Cerebellar nuclear complex (tissue), 1 donor: Measurements from ENCODE around the gene TSPAN4.
A peak's percentile ranks its signal among the peaks of the same experiment; 100 is the strongest.

Experiments
- DNase-seq, 2 experiments: peaks; one replicate each; lab custom pipeline; 2025; lab: John Stamatoyannopoulos, UW

Gene TSPAN4

DNA sequence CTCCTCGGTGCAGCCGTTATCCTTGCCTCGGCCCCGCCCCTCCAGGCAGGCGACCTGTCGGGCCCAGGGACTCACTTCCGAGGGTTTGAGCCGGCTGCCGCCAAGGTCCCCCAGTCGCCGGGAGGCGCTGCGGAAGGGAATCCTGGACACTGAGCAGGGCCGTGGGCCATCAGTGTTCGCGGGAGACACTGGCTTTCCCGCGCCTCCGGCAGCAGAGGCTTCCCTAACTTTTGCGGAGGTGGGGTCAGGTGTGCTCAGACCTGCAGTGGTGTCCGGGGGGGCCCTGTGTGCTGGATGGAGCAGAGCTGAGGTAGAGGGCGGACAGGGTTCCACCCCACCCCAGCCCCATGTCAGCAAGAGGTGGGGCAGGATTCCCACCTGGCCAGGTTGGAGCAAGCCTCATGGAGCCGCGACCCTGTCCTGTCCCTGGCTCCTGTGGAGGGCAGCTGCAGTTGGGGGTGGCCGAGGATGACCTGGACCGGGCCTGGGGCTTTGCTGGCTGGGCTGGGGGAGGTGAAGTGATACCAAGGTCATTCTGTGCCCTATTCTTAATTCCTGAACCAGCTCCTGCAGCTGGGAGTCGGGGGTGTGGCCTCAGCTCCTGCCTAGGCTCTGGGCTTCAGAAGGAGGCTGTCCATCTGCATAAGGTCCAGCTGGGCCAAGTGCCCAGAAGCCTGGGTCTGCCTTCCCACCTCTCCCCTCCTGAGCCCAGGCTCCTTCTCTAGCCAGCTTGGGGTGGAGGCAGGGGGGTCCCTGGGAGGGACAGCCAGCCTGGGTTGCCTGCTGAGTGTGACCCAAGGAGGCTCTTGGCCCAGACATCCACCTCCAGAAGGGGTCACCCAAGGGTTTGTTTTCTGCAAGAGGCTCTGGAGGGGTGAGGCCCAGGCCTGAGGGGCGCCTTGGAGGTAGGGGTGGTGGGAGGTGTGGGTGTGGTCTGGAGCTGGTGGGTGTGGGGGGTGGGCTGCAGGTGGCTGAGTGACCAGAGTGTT is 8.4 kb downstream of the TSPAN4 start:
- no peak for DNase-seq

DNA sequence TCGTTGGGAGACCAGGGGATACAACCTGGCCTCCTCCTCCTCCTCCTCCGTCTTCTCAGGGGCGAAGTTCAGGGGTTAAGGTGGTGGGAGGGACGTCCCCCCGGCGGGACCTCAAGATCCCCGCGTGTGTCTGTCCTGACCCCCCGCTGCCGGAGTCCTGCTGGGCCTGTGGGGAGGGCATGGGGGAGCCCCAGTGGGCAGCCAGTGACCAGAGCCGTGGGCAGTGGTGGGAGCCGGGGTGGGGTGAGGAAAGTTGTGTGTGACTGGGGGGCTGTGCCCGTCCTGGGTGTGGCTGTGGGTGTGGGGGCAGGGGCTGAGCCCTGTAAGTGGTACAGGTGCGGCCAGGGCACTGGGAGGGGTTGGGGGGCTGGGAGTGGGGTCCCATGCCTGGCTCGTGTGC is 10.1 kb downstream of the TSPAN4 start:
- no peak for DNase-seq

DNA sequence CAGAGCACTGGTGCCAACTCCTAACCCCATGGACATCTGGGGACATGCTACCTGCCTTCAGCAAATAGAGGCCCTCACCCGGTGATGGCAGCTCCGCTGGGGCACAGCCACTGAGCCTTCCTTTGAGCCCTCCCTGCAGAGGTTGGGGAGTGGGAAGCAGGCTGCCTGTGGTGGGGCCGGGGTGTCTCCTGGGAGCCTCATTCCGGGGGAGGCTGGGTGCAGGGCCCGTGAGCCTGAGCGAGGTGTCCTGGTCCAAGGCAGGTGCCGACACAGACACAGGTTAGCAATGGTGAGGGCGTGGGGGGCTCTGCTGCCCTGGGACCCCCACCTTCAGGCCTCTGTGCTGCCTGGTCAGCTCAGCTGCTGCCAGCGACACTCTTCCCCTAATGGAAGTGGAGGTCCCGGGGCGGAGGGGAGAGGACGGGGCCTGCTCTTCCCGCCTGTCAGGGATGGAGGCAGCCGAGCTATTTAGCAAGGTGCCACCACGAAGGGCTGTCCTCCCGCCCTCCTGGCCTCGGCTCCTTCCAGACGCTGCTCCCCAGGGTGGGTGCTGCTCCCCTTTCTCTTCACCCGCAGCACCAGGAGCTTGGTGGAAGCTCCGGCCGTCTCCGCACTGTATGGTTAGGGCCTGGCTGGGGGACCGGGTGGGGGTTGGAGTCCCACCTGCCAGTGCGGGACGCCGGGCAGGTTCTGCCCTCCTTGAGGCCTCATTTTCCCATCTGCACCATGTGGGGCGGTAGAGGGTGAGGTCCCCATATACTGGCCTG is 11.2 kb downstream of the TSPAN4 start:
- no peak for DNase-seq

DNA sequence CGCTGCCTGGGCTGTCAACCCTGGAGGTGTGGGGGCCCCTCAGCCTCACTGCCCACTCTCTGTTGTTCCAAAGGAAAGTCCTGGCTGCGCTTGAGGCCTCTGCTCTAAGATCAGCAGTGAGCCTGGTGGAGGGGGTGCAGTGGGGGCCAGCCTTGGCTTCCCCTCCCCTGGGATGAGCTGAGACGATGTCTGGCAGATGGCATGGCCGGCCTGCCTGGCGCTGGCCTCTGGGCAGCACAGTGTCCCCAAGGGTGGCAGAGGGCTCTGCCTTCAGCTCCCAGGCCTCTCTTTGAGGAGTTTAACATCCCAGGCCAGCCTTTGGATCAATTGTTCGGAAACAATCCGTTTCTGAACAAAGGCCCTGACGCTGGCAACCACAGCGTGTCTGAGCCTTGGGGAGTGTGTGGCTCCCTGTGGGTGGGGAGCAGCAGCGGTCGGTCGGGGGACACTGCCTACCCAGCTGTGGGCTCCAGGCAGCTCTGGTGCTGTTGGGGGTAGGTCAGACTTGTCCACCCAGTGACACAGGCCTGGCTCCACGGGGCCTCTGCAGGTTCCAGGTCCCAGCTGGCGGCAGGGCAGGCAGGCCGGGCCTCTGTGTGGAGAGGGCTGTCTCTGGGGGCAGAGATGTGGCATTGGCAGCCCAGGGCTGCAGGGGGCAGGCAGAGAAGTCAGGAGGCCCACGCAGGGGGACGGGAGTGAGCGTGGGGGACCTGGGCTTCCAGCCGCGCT is 12.1 kb downstream of the TSPAN4 start:
- DNase-seq, result no peak

DNA sequence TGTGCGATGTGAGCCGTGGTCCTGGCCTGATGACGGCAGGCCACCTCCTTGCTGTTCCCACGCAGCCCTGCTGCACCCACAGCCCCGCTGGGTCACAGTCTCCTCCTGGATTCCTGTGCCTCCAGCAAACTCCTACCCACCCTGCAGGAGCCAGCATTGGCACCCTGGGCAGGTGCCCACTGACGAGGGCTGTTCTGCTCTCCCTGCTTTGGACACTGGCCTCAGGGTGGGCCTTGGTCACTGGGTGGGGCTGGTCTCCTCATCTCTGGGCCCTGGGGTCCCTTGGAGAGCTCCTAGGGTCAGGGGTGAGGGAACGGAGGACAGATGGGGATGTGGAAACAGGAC is 12.7 kb downstream of the TSPAN4 start:
- no peak for DNase-seq

DNA sequence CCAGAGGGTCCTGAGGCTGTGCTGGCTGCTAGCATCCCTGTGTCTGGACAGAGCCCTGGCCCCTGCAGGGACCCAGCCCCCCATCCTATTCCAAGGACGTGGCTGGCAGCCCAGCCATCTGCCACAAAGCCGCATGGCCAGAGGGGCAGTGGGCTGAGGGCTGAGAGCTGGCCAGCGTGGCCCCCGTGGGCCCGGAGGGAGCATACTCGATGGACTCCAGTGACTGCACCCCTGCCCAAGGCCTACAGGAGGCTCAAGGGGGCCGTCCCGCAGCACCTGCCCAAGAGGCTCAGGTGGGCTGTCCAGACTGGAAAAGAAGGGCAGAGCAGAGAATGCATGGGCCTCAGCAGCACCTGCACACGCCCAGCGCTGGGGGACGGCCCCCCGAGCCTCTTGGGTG is 13.1 kb downstream of the TSPAN4 start:
- no peak for DNase-seq

DNA sequence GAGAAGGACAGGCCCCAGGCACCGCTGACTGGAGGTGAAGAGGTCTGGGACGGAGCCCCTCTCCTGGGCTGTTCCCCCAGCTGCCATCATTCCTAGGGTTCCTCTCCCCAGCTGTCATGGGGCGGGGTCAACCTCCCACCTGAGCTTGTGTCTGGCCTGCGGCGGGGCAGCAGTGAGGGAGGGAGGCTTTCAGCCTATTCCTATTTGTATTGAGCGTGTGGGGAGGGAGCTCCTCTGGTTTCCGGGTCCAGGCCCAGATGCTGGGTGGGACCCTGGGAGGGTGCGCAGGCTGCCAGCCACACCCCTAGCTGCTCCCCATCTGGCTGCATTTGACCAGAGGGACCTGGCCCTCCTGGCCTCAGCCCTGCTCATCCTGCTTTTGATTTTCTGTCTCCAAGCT is 13.7 kb downstream of the TSPAN4 start:
- no peak for DNase-seq

DNA sequence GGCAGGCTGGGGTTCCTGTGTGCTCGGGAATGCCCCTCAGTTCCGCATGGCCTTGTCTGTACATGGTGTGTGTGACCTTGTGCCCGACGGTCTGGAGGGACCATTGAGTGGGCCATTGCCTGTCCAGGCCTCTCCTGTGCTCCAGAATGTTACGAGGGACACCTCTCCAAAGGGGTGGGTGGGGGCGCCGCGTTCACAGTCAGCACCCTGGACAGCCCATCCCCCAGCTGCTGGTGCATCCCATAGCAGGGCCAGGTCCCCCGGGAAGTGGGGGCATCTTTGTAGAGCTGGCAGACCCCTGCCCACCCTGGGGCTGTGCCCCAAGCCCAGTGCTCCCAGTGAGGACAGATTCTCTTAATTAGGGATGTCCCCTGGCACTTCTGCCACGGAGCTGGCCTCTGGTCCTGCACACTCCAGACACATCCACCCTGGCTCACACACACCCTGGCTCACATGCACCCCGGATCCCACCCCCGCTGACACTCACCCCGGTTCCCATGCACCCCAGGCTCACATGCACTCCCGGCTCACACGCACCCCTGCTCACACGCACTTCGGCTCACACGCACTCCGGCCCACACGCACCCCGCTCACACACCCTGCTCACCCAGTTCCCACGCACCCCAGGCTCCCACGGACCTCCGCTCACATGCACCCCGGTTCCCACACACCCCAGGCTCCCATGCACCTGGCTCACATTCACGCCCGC is 15.6 kb downstream of the TSPAN4 start:
- no peak for DNase-seq

DNA sequence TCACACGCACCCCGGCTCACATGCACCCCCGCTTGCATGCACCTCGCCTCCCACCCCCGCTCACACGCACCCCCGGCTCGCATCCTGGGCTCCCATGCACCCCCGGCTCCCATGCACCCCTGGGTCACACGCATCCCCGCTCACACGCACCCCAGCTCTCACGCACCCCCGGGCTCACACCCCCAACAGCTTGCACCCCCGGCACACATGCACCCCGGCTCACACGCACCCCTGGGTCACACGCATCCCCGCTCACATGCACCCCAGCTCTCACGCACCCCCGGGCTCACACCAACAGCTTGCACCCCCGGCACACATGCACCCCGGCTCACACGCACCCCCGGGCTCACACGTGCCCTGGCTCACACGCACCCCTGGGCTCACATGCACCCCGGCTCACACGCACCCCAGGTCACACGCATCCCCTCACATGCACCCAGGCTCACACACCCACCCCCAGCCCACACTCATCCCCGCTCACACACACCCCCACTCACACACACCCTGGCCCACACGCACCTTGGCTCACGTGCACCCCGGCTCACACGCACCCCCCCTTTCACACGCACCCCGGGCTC is 16.2 kb downstream of the TSPAN4 start:
- no peak for DNase-seq

DNA sequence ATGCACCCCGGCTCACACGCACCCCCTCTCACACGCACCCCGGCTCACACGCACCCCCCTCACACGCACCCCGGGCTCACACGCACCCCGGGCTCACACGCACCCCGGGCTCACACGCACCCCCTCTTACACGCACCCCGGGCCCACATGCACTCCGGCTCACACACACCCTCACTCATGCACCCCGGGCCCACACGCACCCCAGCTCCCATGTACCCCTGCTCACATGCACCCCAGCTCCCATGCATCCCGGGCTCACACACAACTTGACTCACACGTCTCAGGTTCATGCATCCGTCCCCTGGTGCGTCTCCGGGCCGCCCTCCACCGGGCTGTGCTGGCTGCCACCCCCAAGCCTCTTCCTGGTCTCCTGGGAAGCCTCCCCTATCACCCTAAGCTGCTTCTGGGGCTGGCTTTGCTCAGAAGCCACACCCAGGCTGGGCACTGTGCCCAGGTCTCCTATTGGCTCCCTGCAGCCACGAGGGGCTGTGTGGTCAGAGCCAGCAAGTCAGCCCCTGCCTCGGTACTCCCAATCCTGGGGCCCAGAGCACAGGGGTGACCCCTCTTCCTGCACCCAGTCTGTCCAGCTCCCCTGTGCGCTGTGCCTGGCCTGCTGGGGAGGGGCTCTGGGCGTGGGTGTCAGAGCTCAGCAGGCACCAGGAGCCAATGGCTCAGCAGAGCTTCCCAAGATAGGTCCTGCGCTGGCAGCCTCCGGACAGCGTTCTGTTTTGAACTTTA is 16.9 kb downstream of the TSPAN4 start:
- DNase-seq, result peak; percentile 36 to 80

DNA sequence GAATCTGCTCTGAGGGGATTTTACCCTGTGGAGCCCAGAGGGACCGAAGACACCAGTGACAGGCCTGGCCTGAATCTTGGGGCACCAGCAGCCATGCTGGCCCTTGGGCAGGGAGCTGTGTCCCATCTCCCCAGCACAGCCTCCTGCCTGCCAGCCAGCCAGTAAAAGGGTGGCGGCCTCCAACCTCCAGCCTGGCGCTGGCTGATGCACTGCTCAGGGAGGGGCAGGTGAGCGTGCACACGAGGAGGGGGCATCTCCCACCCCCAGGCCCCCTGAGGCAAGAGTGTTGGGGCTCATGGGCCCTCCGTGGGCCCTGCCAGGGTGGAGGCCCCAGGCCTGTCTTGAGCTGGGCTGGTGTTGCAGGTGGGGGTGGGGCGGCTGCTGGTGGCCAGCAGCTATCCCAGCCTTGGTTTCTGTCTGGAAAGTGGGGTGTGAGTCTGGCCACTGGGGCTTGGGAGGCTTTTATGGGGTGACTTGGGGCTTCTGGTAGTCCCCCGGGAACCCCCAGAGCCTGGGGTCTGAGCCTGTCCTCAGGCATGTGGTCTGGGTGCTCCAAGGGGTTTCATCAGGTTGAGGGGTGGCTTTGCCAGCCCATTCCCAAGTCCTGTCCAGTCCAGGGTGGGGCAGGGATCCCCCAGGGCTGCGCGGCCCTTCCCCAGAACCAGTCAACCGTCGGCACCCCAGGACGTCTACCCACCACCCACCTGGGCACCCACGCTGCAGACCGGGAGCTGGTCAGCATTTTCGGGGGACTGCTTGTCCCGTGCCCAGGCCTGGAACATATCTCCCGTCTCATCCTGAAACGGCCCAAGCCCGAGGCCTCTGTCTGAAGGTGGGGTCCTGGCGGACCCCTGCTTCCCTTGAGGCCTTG is 17.8 kb downstream of the TSPAN4 start:
- DNase-seq, result no peak

DNA sequence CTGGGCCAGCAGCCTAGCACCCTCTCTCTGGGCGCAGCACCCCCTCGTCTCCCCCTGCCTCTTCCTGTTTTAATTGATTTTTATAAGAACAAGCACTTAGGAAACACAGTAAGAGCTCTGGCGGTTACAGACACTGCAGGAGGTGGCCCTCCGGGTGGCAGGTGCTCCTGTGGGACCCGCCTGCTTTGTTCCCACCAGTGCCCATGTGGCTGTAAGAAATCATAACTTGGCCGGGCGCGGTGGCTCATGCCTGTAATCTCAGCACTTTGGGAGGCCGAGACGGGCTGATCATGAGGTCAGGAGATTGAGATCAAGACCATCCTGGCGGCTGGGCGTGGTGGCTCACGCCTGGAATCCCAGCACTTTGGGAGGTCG is 18.4 kb downstream of the TSPAN4 start:
- DNase-seq, result no peak

DNA sequence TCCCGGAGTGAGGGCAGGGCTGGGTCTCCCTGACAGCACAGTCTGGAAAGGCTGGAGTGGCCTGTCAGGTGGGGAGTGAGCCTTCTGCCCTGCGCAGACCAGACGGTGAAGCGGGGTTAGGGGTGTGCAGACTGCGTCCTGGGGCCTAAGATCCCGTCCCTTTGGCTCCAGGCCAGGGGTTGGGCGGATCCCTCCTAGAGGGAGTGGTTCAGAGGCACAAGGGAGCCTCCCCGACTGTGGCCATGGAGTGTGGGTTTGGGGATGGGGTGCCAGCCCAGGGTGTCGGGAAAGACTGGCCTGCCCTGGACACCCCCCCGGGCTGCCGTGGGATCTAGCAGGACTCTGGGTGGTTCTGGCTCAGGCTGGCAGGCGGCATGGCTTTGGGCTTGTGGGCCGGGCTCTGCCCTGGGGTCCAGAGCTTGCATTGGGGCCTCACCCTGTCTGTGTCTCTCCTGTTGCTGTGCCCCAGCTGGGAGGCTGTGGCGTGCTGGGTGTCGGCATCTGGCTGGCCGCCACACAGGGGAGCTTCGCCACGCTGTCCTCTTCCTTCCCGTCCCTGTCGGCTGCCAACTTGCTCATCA is 19.5 kb downstream of the TSPAN4 start:
- no peak for DNase-seq

DNA sequence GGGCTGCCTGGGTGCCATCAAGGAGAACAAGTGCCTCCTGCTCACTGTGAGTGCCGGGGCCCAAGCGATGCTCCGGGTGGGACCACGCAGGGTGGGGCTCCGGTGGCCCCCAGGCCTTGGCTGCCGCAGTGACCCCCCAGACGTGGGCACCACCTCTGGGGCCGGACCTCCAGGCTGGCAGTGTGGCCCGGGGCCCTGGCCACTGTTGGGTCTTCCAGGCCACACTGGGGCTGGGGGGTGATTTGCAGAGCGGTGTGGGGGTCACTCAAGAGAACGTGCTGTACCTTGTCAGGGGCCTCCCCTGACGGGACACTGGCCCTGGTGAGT is 20.0 kb downstream of the TSPAN4 start:
- DNase-seq, result no peak

DNA sequence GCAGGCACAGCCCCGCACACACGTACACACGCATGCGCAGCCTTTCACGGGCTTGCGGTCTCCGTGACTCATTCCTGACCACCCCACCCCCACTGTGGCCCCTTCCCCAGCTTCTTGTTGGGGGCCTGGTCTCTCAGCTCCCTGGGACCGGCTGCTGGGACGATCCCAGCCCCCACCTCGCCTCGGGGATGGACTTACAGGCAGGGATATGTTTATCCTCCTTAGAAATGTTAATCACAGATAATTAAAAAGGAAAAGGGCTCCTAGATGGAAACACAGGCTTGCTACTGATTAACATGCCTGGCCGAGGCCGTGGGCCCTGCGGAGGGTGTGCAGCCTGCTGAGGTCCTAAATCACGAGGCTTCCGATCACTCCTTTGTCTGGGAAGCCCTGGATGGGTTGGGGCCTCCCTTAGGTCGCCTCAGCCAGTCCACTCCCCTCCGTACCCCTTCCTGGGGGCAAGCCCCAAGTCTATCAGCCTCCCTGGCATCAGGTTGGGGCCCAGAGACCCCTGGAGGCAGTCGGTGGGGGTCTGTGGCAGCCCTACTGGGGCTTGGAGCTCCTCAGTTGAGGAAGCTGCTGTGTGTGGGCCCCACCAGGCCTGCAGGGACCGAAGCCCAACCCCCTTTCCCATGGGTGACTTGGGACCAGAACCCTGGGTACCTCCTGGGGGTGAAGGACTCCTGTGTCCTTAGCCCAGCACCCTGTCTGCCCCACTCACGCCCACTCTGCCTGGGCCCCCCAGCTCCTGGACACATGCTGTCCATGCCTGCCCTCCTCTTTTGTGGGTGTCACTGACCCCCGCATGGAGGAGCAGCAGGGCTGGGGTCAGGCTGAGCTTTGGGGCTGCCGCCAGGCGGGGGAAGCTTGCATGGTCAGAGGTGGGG is 20.6 kb downstream of the TSPAN4 start:
- no peak for DNase-seq

DNA sequence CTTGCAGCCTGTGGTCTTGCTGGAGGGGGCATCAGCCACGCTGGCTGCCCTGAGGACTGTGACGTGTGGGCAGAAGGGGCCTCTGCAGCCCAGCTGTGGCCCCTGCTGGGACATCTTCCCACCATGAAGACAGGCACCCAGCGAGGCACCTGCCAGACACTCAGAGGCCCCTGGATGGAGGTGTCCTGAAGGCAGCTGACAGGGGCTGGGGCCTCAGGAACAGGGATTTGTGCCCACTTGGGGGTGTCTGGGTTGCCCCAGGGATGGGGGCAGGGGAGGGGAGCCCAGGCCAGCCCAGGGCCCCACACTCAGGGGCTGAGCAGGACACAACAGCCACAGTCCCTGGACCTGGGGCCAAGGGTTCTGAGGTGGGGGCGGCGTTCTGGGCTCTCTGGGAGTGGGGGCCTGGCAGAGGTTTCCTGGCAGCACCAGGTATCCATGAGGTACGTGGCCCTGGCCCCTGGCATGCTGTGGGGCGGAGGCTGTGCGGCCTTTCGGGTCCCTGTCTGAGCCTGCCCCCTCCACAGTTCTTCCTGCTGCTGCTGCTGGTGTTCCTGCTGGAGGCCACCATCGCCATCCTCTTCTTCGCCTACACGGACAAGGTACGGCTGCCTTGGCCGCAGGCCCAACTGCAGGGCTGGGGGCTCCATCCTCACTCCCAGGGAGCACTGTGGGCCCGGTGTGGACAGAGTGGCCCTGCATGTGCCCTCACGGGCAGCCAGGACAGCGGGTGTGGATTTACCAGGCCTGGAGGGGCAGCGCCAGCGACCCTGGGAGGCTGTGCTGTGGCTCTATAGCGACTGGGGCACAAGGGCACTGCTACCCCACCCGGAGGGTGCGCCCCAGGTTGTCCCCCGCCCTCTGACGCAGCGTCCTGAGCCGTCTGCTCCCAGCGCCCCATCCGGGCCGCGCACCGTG is 21.5 kb downstream of the TSPAN4 start:
- DNase-seq, result no peak

DNA sequence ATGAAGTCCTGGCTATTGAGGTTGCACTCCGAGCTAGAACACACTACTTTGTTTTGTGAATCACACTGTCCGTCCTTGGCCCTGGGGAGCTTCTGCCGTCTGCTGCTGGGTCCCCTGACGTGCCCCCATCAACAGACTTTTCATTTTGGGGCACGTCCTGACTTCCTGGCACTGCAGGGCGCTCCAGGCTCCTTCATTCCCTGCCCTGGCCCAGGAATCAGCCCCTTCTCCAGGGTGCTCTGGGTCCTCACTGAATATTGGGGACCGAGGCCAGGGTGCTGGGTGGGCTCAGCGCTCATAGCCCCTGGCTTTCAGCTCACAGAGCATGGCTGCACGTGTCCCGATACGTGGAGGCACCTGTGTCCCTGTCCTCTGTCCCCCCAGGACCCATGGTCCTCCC is 22.2 kb downstream of the TSPAN4 start:
- no peak for DNase-seq
